ENCODE measurements around the gene PRDM12.

DNA sequence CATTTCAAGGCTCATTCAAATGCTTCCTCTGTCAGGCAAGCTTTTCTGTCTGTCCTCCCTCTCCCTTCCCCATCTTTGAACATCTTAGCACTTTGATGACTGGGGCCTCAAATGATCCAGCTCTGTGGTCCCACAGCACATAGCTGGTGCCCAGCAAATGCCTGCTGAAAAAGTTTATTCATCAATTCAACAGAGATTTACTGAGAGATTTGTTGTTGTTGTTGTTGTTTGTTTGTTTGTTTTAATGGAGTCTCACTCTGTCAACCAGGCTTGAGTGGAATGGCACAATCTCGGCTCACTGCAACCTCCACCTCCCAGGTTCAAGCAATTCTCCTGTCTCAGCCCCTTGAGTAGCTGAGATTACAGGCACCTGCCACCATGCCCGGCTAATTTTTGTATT lies 23.2 kb downstream of the PRDM12 start:
- TF ChIP-seq, protein P1, sequence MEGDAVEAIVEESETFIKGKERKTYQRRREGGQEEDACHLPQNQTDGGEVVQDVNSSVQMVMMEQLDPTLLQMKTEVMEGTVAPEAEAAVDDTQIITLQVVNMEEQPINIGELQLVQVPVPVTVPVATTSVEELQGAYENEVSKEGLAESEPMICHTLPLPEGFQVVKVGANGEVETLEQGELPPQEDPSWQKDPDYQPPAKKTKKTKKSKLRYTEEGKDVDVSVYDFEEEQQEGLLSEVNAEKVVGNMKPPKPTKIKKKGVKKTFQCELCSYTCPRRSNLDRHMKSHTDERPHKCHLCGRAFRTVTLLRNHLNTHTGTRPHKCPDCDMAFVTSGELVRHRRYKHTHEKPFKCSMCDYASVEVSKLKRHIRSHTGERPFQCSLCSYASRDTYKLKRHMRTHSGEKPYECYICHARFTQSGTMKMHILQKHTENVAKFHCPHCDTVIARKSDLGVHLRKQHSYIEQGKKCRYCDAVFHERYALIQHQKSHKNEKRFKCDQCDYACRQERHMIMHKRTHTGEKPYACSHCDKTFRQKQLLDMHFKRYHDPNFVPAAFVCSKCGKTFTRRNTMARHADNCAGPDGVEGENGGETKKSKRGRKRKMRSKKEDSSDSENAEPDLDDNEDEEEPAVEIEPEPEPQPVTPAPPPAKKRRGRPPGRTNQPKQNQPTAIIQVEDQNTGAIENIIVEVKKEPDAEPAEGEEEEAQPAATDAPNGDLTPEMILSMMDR (IDR thresholded peaks at IDR 0.05) = no peak
- TF ChIP-seq, protein P2, sequence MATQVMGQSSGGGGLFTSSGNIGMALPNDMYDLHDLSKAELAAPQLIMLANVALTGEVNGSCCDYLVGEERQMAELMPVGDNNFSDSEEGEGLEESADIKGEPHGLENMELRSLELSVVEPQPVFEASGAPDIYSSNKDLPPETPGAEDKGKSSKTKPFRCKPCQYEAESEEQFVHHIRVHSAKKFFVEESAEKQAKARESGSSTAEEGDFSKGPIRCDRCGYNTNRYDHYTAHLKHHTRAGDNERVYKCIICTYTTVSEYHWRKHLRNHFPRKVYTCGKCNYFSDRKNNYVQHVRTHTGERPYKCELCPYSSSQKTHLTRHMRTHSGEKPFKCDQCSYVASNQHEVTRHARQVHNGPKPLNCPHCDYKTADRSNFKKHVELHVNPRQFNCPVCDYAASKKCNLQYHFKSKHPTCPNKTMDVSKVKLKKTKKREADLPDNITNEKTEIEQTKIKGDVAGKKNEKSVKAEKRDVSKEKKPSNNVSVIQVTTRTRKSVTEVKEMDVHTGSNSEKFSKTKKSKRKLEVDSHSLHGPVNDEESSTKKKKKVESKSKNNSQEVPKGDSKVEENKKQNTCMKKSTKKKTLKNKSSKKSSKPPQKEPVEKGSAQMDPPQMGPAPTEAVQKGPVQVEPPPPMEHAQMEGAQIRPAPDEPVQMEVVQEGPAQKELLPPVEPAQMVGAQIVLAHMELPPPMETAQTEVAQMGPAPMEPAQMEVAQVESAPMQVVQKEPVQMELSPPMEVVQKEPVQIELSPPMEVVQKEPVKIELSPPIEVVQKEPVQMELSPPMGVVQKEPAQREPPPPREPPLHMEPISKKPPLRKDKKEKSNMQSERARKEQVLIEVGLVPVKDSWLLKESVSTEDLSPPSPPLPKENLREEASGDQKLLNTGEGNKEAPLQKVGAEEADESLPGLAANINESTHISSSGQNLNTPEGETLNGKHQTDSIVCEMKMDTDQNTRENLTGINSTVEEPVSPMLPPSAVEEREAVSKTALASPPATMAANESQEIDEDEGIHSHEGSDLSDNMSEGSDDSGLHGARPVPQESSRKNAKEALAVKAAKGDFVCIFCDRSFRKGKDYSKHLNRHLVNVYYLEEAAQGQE (IDR thresholded peaks at IDR 0.05; ENCODE audit: low read depth, low read length) = no peak
- no peak for TF ChIP-seq CHD2 (IDR thresholded peaks at IDR 0.05; ENCODE audit: low read length, partially characterized antibody)
- TF ChIP-seq TEAD4 (IDR thresholded peaks at IDR 0.05; ENCODE audit: borderline replicate concordance, insufficient read depth) = no peak
- no peak for TF ChIP-seq EP300 (IDR thresholded peaks at IDR 0.05; ENCODE audit: borderline replicate concordance in 1 of 2, low read depth in 1 of 2, low read length in 1 of 2)
- no peak for TF ChIP-seq TCF12 (IDR thresholded peaks at IDR 0.05)
- TF ChIP-seq POLR2AphosphoS5 (IDR thresholded peaks at IDR 0.05; ENCODE audit: low read depth, low read length) = no peak
- no peak for TF ChIP-seq YY1 (IDR thresholded peaks at IDR 0.05; ENCODE audit: low read depth)
- no peak for TF ChIP-seq NRF1 (IDR thresholded peaks at IDR 0.05; ENCODE audit: low read depth, low read length)

Measured in SK-N-SH (cell line).